Anterior cingulate cortex (tissue), 58 donors: ENCODE data around the gene KLB.
"Not testable (repeated sequence)": the region's sequence is repeated elsewhere in the genome, so short reads cannot be mapped to it uniquely, and the experiment has no call there.

Experiments used
- DNase-seq, 58 donors: peaks; one replicate each; lab custom pipeline; 2025; lab: John Stamatoyannopoulos, UW

Gene KLB

GRCh38 chr4:39458161-39458504 lies 51.4 kb downstream of the KLB start:
- not testable (repeated sequence) for DNase-seq

- DNase-seq, result peak; percentile 57 to 96 (median 90)
Observed at GRCh38 chr4:39458505-39459300, 52.0 kb downstream of the KLB start, which contains the start of the genes LIAS and RPL9. TSS of gene LIAS (plus strand) at chr4:39459056. CDS start at chr4:39459118, 62 bp downstream. TSS of gene RPL9 (minus strand) at chr4:39458922. CDS start at chr4:39458439, 483 bp downstream.

DNA sequence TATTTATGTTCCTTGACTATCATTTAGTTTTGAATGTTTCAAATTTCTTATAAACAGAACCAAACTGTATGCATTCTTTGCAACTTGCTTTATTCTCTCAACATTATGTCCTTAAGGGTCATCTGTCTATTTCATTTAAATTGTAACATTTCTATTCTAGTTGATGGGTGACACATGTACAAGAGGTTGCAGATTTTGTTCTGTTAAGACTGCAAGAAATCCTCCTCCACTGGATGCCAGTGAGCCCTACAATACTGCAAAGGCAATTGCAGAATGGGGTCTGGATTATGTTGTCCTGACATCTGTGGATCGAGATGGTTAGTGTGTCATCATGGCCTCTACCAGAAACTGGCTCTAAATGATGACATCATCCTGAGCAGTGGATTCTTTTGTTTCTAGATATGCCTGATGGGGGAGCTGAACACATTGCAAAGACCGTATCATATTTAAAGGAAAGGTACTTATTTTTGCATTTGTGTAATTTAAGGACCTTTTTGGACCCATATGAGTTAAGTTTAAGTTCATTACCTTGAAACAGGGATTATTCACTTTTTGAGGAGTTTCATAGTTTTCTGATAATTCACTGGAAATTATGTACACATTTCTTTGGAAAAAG lies 58.3 kb downstream of the KLB start:
- DNase-seq, result peak in 1 of 58 donors; percentile 12

GRCh38 chr4:39466747-39467146 lies 60.0 kb downstream of the KLB start:
- DNase-seq, result no peak

DNA sequence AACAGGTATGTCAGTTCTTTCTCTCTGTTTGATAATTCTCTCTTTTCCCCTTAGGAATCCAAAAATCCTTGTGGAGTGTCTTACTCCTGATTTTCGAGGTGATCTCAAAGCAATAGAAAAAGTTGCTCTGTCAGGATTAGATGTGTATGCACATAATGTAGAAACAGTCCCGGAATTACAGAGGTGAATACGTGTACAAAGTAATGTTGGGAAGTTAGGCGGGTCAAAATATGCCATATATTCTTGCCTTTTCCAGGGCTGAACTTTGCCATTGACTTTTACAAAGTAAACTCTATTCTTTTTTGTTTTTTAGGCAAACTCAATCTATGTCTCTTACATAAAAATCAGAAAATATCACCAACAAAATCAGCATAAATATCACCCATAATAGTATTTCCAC lies 60.7 kb downstream of the KLB start:
- no peak for DNase-seq

DNA sequence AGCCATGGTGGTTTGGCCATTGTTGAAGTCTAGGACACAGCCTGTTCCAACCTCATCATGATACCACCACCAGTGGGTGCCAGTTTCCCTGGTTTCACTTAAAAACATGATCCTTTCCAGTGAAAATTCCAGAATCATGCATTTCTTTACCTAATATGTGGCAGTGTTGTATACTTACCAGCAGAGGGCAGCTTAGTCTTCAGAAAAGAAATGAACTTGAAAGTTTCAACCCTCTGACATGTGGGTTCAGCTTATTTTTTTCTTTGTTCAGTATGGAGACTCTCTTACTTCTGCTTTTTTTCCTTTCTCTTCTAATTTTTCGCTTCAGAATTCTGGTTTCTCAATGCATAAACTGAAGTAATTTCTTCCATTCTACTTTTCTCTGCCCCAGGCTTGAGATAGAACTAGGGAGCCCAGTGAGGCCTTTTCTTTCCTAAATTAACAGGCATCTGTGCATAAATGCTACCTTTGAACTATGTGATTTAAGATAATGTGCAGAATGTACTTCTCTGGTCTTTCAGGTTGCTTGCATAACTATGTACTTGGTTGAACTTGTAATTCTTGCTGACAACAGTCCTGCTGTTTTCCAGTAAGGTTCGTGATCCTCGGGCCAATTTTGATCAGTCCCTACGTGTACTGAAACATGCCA lies 62.8 kb downstream of the KLB start:
- DNase-seq, result peak in 14 of 58 donors; percentile 1 to 78 (median 11)

- no peak for DNase-seq
Observed at GRCh38 chr4:39470402-39470801, 63.7 kb downstream of the KLB start.

DNA sequence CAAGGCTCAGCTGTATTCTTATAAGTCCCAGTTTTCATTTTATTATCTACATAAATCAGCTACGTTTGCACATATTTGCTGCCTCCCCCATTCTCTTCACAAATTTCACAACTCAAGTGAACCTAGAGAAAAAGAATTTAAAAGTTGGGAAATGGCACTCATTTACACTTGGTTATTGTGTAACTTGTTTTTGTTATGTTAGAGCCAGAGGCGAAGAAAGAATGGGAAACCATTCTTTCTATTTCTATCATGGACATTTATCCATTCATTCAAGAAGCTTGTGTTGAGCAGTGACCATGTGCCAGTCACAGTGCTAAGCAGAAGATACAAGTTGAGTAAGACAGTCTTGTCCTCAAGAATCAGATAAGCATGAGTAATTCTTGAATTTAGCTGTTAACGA lies 65.7 kb downstream of the KLB start:
- no peak for DNase-seq

DNA sequence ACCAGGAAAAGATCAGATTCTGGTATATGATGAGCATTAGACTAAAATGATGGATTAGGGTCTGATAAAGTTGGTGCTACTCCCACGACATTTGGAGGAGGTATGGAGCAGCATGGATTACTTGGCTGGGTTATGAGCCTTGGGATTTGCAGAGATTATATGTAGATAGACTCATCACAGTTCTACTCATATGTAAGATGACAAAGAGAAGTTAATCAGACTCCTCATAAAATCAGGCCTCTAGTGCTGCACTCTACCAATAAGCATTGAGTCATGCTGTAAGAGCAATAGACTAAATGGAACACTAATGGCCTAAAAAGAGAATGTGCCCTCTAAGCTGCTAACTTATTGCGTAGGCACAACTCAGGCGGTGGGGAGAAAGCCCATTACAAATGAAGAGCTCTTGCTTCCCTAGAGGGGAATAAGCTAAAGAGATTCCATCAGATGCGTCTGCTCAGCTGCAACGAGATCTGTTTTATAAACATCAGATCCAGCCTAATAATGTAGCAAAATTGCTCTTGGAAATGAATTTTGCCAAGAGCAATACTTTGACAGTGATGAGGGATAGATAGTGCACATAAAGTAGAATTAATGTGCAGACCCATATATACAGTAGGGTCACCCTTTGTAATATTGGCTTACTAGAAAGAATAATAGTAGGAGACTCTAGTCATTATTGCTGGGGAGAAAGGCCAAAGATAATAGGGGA lies 69.6 kb downstream of the KLB start:
- no peak for DNase-seq

GRCh38 chr4:39480251-39480650 lies 73.5 kb downstream of the KLB start:
- DNase-seq, result no peak

DNA sequence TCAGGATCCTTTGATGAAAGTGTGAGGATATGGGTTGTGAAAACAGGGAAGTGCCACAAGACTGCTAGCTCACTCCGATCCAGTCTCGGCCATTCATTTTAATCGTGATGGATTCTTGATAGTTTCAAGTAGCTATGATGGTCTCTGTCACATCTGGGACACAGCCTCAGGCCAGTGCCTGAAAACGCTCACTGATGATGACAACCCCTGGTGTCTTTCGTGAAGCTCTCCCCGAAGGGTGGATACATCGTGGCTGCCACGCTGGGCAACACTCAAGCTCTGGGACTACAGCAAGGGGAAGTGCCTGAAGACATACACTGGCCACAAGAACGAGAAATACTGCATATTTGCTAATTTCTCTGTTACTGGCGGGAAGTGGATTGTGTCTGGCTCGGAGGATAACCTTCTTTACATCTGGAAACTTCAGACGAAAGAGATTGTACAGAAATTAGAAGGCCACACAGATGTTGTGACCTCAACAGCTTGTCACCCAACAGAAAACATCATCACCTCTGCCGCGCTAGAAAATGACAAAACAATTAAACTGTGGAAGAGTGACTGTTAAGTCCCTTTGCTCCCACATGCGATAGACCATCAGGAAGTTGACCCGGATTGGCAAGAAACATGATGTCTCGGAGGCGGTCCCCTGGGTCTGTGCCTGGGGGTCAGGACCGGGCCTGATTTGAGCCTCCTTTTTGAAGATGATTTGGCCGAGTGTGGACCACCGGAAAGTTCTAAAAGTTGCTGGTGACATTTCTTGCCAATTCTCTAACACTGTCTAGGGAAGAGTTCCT lies 74.4 kb downstream of the KLB start:
- peak in 1 of 58 donors; percentile 5 for DNase-seq

DNA sequence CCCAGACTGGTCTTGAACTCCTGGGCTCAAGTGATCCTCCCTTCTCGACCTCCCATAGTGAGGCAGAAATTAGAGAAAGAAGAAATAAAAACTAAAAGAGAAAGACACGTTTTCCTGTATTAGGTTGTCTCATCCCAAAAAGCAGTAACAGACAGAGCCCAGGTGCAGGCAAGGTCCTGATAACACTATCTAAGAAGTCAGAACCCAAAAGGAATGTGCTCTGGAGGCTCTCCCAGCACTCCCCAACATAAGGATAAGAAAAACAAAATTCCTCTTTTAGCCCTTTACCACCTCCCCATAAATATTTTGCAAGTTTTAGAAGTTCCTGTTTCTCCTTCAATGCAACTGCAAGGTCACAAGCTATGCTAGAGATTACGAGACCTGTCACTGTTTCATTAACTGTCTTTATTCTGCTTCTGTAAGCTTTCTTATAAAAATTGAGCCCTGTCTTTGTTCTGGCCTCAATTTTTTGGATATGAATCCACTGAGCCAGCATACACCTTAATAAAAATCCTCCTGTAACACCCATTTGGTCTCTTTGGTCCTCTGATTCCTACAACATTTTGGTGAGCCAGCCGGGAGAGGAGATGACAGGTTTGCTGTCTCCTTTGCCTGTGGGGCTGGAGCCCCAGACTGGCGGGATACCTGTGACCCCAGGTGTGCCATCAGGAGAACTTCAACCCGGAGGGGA lies 78.0 kb downstream of the KLB start:
- DNase-seq, result no peak

DNA sequence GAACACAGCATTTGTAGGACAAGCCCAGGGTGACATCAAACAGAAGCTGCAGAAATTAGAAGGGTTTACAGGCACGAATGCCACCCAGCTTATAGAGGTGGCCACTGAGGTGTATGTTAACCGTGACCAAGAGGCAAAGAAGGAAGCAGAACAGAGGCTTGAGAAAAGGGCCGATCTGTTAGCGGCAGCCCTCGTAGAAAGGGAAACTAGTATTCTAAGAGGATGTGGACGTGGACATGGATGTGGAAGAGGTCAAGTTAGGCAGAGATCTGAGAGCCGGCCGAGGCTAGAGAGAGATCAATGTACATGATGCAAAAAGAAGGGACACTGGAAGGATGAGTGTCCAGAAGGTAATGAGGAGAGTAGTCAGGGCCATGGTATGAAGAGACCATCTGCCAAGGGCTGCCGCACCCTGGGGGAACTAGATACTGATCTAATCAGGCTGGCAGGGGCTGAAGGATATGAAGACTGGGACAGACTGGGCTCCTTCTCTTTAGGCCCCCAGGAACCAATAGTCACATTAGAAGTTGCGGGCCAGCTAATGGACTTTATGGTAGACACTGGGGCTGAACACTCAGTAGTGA lies 79.6 kb downstream of the KLB start:
- DNase-seq, result no peak

- DNase-seq, result no peak
Observed at GRCh38 chr4:39490322-39490721, 83.6 kb downstream of the KLB start.

- DNase-seq, result no peak
Observed at GRCh38 chr4:39494354-39494753, 87.6 kb downstream of the KLB start.

GRCh38 chr4:39495446-39496213 lies 88.9 kb downstream of the KLB start:
- no peak for DNase-seq

- no peak for DNase-seq
Observed at GRCh38 chr4:39497909-39498726, 91.4 kb downstream of the KLB start.

- DNase-seq, result no peak
Observed at GRCh38 chr4:39498727-39499020, 91.9 kb downstream of the KLB start.
